Spleen (tissue), 11 donors: ENCODE results near the gene BCO1. TPM values are rescaled to one million over a fixed set of nuclear protein-coding genes. Genes with fewer than 3 reads are reported as not detected.

Experiments
- DNase-seq: peaks from one replicate; pipeline ENCODE4 v3.0.0-alpha.2; 2020
- H3K27ac ChIP-seq, 8 donors: fragments of 200-600 bp; sonication (generic) in 7 of 8; 1 replicate in 4 of 8; 2 replicates in 4 of 8; pipeline versions ENCODE4 v1.5.0 to v1.8.0; 2016 to 2021; ENCODE audit warnings: inconsistent platforms in 4 of 8, mild to moderate bottlenecking in 4 of 8, moderate library complexity in 1 of 8
- H3K27me3 ChIP-seq, 7 donors: fragments of 200-600 bp; sonication (generic) in 6 of 7; replicated peaks in 1 of 7; 1 replicate in 4 of 7; 2 replicates in 3 of 7; pipeline versions ENCODE4 v1.5.0 to v1.8.0; 2016 to 2021; ENCODE audit warnings: inconsistent platforms in 3 of 7, mild to moderate bottlenecking in 1 of 7
- H3K36me3 ChIP-seq, 6 donors: fragments of 200-600 bp; sonication (generic) in 5 of 6; 1 replicate in 4 of 6; 2 replicates in 2 of 6; pipeline versions ENCODE4 v1.5.0 to v1.8.0; 2016 to 2021; ENCODE audit warnings: inconsistent platforms in 2 of 6
- H3K4me1 ChIP-seq, 6 donors: fragments of 200-600 bp; sonication (generic) in 5 of 6; 1 replicate in 3 of 6; 2 replicates in 3 of 6; pipeline versions ENCODE4 v1.5.0 to v1.8.0; 2016 to 2021; ENCODE audit warnings: inconsistent platforms in 3 of 6
- H3K4me3 ChIP-seq, 8 donors: fragments of 200-600 bp; sonication (generic) in 7 of 8; 1 replicate in 4 of 8; 2 replicates in 4 of 8; pipeline versions ENCODE4 v1.5.0 to v1.8.0; 2016 to 2021; ENCODE audit warnings: inconsistent platforms in 4 of 8, mild to moderate bottlenecking in 4 of 8, moderate library complexity in 2 of 8
- H3K9me3 ChIP-seq, 8 donors: fragments of 200-600 bp; sonication (generic) in 7 of 8; 1 replicate in 4 of 8; 2 replicates in 4 of 8; pipeline versions ENCODE4 v1.5.0 to v1.8.0; 2016 to 2021; ENCODE audit warnings: inconsistent platforms in 4 of 8
- POLR2A ChIP-seq, 3 donors: fragments of 450-650 bp; IDR thresholded peaks; one replicate each; pipeline ENCODE4 v1.5.1; 2017; ENCODE audit warnings: antibody characterized with exemption in 3 of 3, mild to moderate bottlenecking in 1 of 3
- POLR2AphosphoS5 ChIP-seq, 3 donors: sonication (generic); formaldehyde crosslinking; IDR thresholded peaks; one replicate each; pipeline ENCODE4 v1.5.1; 2017; ENCODE audit warnings: antibody characterized with exemption in 3 of 3
- WGBS, 5 donors: extraction: QIAGEN DNeasy Blood & Tissue Kit in 3 of 5; methylation state at CpG; one replicate each; pipeline versions ENCODE4 v1.1.5 to v1.1.7; 2013 to 2018; 5-methylcytosine and 5-hydroxymethylcytosine counted together
- intact Hi-C: fragments of 100-400 bp; cut with DNase I; formaldehyde crosslinking; loops from one replicate; pipeline ENCODE4 v1.15.0; 2023; ENCODE audit warnings: low total_unique reads
- polyA plus RNA-seq, 3 donors: library from polyadenylated mRNA; stranded (reverse); fragments of 200-250 nt; gene quantifications; one replicate each; pipeline ENCODE4 v1.2.1, GENCODE V29; 2013
- total RNA-seq, 7 donors: library from RNA; depleted of rRNA in 3 of 7; stranded (reverse); fragments of >200 nt in 3 of 7; fragmentation: NEBNext Ultra II Directional in 4 of 7; extraction: Animal tissue kit (Norgen Biotek cat#: 25700) in 4 of 7; gene quantifications; one replicate each; pipeline versions ENCODE4 v1.1.0 to v1.2.1, GENCODE V29; 2016 to 2021
- TF ChIP-seq, protein P1 (sequence below), 11 experiments: fragments of 200-600 bp in 7 of 11; fragments of 450-650 bp in 4 of 11; sonication (generic) in 4 of 11; IDR thresholded peaks in 8 of 11; conservative IDR thresholded peaks in 3 of 11; 1 replicate in 7 of 11; 2 replicates in 4 of 11; pipeline versions ENCODE4 v1.4.0 to v1.8.0; 2016 to 2021; ENCODE audit warnings: antibody characterized with exemption in 11 of 11, inconsistent platforms in 4 of 11, mild to moderate bottlenecking in 1 of 11
- donor health status: healthy with polysubstance abuse.
- donor health status: DM: no; HTN: no; CAD: no; lungs with moderate emphysema.
- donor health status: DM: no; HTN: no; CAD: no.
- donor health status: Bipolar disorder and iron deficiency.
- donor health status: healthy.
- donor health status: DM: no; HTN: no; CAD: no.
- donor health status: DM: yes; HTN: yes; CAD: no.

BCO1 gene
- total and polyA plus RNA-seq, 10 donors: not detected

DNA sequence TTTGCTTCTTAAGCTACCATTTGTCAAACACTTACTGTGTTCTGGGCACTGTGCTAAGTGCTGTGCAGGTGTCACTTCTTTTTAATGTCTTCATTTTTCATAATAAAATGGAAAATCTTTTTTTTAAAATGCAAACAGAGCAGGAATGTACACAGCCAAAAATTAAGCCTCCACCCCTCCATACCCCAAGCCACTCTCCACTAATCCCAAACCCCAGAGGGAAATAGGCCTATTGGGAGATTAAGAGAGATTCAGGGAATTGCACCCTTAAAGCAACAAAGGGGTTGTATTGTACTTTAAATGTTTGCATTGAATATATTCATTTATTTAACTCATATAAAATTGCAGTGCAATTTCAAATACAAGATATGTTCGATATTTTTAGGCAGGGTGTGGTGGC is 47.7 kb downstream of the BCO1 start:
- Histone ChIP-seq H3K4me1 (no peaks in the 10 kb centered on the region), H3K4me3 (no peak overlapping the region), H3K27ac (no peak overlapping the region), H3K27me3 (peaks cover 0 to under 1% (median 0%) of the 10 kb centered on the region in 7 donors), H3K9me3 (no peaks in the 10 kb centered on the region), H3K36me3 (no peaks in the 10 kb centered on the region)
- WGBS, 5 donors: 93 to 97% (median 94%) methylated on average over 1 of the region's 1 CpG
- DNase-seq: no peak
- intact Hi-C loops: no loop called here
- TF ChIP-seq, protein P1, sequence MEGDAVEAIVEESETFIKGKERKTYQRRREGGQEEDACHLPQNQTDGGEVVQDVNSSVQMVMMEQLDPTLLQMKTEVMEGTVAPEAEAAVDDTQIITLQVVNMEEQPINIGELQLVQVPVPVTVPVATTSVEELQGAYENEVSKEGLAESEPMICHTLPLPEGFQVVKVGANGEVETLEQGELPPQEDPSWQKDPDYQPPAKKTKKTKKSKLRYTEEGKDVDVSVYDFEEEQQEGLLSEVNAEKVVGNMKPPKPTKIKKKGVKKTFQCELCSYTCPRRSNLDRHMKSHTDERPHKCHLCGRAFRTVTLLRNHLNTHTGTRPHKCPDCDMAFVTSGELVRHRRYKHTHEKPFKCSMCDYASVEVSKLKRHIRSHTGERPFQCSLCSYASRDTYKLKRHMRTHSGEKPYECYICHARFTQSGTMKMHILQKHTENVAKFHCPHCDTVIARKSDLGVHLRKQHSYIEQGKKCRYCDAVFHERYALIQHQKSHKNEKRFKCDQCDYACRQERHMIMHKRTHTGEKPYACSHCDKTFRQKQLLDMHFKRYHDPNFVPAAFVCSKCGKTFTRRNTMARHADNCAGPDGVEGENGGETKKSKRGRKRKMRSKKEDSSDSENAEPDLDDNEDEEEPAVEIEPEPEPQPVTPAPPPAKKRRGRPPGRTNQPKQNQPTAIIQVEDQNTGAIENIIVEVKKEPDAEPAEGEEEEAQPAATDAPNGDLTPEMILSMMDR (IDR thresholded peaks at IDR 0.05 in 8 of 11, conservative IDR thresholded peaks at IDR 0.05 in 3 of 11): no peak
- TF ChIP-seq POLR2A (IDR thresholded peaks at IDR 0.05) (no peak), POLR2AphosphoS5 (IDR thresholded peaks at IDR 0.05) (no peak)

DNA sequence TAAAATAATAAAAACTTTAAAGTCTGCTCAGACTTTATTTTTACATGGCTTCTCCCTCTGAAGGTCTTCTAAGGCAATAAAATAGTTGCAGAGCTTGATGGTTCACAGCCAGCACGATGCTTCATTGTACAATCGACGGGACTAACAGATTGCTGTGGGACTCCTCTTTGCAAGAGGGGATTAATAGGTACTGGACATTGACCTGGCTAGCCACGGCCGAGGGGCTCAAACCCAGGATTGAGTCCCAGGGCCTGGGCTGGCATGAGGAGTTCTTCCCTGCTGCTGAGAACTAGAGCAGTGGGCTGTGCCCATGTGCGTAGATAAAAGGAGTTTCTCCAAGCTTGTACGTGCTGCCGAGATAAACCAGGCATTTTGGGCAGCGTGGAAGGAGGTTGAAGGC is 52.6 kb downstream of the BCO1 start:
- intact Hi-C loops: no loop called here
- no peaks in the 10 kb centered on the region for H3K4me1 ChIP-seq
- H3K27ac ChIP-seq: no peak overlapping the region
- TF ChIP-seq POLR2A (IDR thresholded peaks at IDR 0.05): no peak
- no peak for TF ChIP-seq POLR2AphosphoS5 (IDR thresholded peaks at IDR 0.05)
- TF ChIP-seq, protein P1 (IDR thresholded peaks at IDR 0.05 in 8 of 11, conservative IDR thresholded peaks at IDR 0.05 in 3 of 11): no peak
- peaks cover 0 to 12% (median 0%) of the 10 kb centered on the region in 7 donors for H3K27me3 ChIP-seq
- DNase-seq: no peak
- H3K9me3 ChIP-seq: no peaks in the 10 kb centered on the region
- WGBS, 5 donors: 84 to 96% (median 90%) methylated on average over 9 of the region's 9 CpGs
- no peaks in the 10 kb centered on the region for H3K36me3 ChIP-seq
- no peak overlapping the region for H3K4me3 ChIP-seq

GRCh38 chr16:81292936-81293335 is 54.4 kb downstream of the BCO1 start:
- Histone ChIP-seq H3K9me3 (no peaks in the 10 kb centered on the region), H3K4me1 (no peaks in the 10 kb centered on the region), H3K27me3 (peaks cover 0 to 12% (median 0%) of the 10 kb centered on the region in 7 donors), H3K4me3 (no peak overlapping the region), H3K27ac (no peak overlapping the region), H3K36me3 (no peaks in the 10 kb centered on the region)
- DNase-seq: no peak
- WGBS, 5 donors: 74 to 93% (median 86%) methylated on average over 5 of the region's 5 CpGs
- TF ChIP-seq POLR2AphosphoS5 (IDR thresholded peaks at IDR 0.05) (no peak), POLR2A (IDR thresholded peaks at IDR 0.05) (no peak)
- TF ChIP-seq, protein P1 (IDR thresholded peaks at IDR 0.05 in 8 of 11, conservative IDR thresholded peaks at IDR 0.05 in 3 of 11): no peak
- intact Hi-C loops: no loop called here

- H3K9me3 ChIP-seq: no peaks in the 10 kb centered on the region
- no peak for TF ChIP-seq POLR2A (IDR thresholded peaks at IDR 0.05)
- TF ChIP-seq, protein P1 (IDR thresholded peaks at IDR 0.05 in 8 of 11, conservative IDR thresholded peaks at IDR 0.05 in 3 of 11): no peak
- no peak for TF ChIP-seq POLR2AphosphoS5 (IDR thresholded peaks at IDR 0.05)
- no peaks in the 10 kb centered on the region for H3K36me3 ChIP-seq
- WGBS, 5 donors: 60 to 73% (median 66%) methylated on average over 11 of the region's 11 CpGs
- intact Hi-C loops: no loop called here
- peaks cover 0 to 12% (median 0%) of the 10 kb centered on the region in 7 donors for H3K27me3 ChIP-seq
- no peak for DNase-seq
- no peak overlapping the region for H3K4me3 ChIP-seq
- no peaks in the 10 kb centered on the region for H3K4me1 ChIP-seq
- H3K27ac ChIP-seq: no peak overlapping the region
Observed at GRCh38 chr16:81293909-81294802, 55.7 kb downstream of the BCO1 start.
